Endothelial cell (in vitro differentiated cells): ENCODE measurements around the gene GABRB1. TPM values are rescaled to one million over a fixed set of nuclear protein-coding genes. Genes with fewer than 3 reads are reported as not detected.

Experiments
- DNase-seq: peaks from one replicate; pipeline ENCODE4 v3.0.0; 2021; ENCODE audit warnings: low spot score
- H3K27ac Mint-ChIP-seq: one replicate; pipeline ENCODE4 v1.8.0; 2021; ENCODE audit warnings: mixed read lengths, inconsistent platforms; ENCODE audit not compliant: unreplicated experiment
- H3K27me3 Mint-ChIP-seq: one replicate; pipeline ENCODE4 v1.8.0; 2021; ENCODE audit warnings: mild to moderate bottlenecking, moderate library complexity, mixed read lengths, inconsistent platforms; ENCODE audit not compliant: unreplicated experiment
- H3K36me3 Mint-ChIP-seq: one replicate; pipeline ENCODE4 v1.8.0; 2021; ENCODE audit warnings: mild to moderate bottlenecking, low read depth, mixed read lengths, inconsistent platforms; ENCODE audit not compliant: unreplicated experiment
- H3K4me1 Mint-ChIP-seq: one replicate; pipeline ENCODE4 v1.8.0; 2021; ENCODE audit warnings: mild to moderate bottlenecking, mixed read lengths, inconsistent platforms; ENCODE audit not compliant: unreplicated experiment
- H3K4me3 Mint-ChIP-seq: one replicate; pipeline ENCODE4 v1.8.0; 2021; ENCODE audit warnings: mild to moderate bottlenecking, mixed read lengths, inconsistent platforms; ENCODE audit not compliant: unreplicated experiment
- H3K9me3 Mint-ChIP-seq: one replicate; pipeline ENCODE4 v1.8.0; 2021; ENCODE audit warnings: mixed read lengths, inconsistent platforms; ENCODE audit not compliant: unreplicated experiment
- CTCF ChIP-seq: fragments of 200-600 bp; sonication (generic); IDR thresholded peaks from one replicate; pipeline ENCODE4 v1.5.0; 2021; ENCODE audit warnings: antibody characterized with exemption; ENCODE audit not compliant: unreplicated experiment
- total RNA-seq: library from RNA; stranded (reverse); fragmentation: NEBNext Ultra II Directional; extraction: Animal tissue kit (Norgen Biotek cat#: 25700); gene quantifications from one replicate; pipeline ENCODE4 v1.2.1, GENCODE V29; 2021; ENCODE audit not compliant: unreplicated experiment

GABRB1 gene
- total RNA-seq, 1 donor from 2014 or later: not detected

DNA sequence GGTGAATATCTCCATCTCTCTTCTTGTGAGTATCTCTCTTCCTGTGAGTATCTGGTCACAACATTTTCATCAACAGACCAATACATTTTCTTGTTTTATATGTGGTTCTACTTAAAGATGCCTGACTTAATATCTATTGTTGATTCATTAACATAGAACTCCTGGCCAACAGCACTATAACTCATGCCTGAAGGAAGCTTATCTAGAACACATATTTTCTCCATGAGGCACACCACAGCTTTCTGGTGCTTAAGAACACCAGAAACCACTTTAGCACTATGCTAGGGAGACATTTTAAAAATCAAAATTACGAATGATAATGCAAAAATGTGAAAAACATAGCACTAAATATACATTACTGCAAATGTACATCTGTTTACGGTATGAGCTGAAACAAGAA is 190.4 kb downstream of the GABRB1 start:
- peaks cover 1% of the 10 kb centered on the region for H3K27me3 Mint-ChIP-seq
- TF ChIP-seq CTCF: no peak
- H3K27ac Mint-ChIP-seq: no peak overlapping the region
- no peak for DNase-seq
- H3K4me1 Mint-ChIP-seq: no peaks in the 10 kb centered on the region
- no peaks in the 10 kb centered on the region for H3K36me3 Mint-ChIP-seq
- H3K9me3 Mint-ChIP-seq: no peaks in the 10 kb centered on the region
- H3K4me3 Mint-ChIP-seq: no peak overlapping the region

DNA sequence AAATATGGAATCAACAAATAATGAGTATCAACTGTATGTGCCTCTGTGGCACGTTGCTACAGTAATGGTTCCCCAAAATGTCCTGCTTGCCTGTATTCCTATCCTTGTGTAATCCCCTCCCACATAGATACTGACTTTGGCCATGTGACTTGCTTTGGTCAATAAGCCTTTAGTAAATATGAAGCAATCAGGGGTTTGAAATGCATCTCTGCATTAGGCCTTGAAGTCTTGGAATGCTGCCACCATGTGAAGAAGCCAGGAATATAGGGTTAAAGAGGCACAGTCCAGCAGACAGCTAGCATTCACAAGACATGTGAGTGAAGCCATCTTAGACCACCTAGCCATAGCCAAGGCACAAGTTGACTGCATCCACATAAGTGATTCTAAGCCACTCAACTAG is 190.9 kb downstream of the GABRB1 start:
- no peak overlapping the region for H3K4me3 Mint-ChIP-seq
- H3K27me3 Mint-ChIP-seq: peaks cover 1% of the 10 kb centered on the region
- H3K4me1 Mint-ChIP-seq: no peaks in the 10 kb centered on the region
- no peaks in the 10 kb centered on the region for H3K9me3 Mint-ChIP-seq
- no peak overlapping the region for H3K27ac Mint-ChIP-seq
- no peak for TF ChIP-seq CTCF
- H3K36me3 Mint-ChIP-seq: no peaks in the 10 kb centered on the region
- DNase-seq: no peak

DNA sequence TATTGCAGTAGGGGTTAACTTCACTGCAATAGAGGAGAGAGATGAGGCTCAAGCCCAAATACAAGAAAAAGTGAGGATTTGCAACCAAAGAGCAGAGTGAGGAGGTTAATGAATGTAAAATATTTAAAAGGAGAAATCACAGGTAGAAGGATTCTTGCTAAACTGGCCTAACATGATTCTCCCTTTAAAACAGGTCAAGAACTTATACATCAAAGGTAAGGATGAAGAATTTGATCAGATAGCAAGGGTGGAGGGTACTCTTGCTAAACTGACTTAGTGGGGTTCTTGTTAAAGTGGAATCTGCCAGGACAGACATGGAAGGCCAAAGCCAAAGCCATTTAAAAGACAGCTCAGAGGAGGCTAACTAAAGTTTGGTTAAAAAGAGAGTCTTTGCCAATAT is 193.0 kb downstream of the GABRB1 start:
- H3K27me3 Mint-ChIP-seq: peaks cover 1% of the 10 kb centered on the region

DNA sequence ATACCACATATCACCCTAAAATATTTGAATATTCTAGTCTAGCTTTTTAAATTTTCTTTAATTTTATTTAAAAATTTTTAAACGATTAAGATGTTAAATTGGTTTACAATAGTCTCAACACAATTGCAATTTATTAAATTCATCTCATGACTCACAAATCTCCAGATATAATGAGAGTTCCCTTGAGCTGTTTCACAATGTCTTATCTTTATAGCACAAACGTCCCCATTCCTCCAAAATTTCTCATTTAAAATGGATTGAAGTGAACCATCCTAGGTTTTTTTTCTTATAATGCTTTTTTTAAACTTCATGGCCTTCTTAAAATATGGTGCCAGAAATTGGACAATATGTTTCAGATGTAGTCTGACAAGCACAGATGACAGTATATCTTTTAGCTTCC is 204.4 kb downstream of the GABRB1 start:
- Mint-ChIP-seq H3K9me3 (no peaks in the 10 kb centered on the region), H3K4me1 (no peaks in the 10 kb centered on the region), H3K27ac (no peak overlapping the region), H3K4me3 (no peak overlapping the region), H3K36me3 (no peaks in the 10 kb centered on the region), H3K27me3 (peaks cover 2% of the 10 kb centered on the region)
- no peak for TF ChIP-seq CTCF
- DNase-seq: no peak

More for the DNA sequence above, 193.0 kb downstream of the GABRB1 start:
- no peak for DNase-seq
- no peak for TF ChIP-seq CTCF
- Mint-ChIP-seq H3K4me1 (no peaks in the 10 kb centered on the region), H3K9me3 (no peaks in the 10 kb centered on the region), H3K36me3 (no peaks in the 10 kb centered on the region), H3K4me3 (no peak overlapping the region), H3K27ac (no peak overlapping the region)

- Mint-ChIP-seq H3K9me3 (no peaks in the 10 kb centered on the region), H3K27ac (no peak overlapping the region), H3K4me1 (no peaks in the 10 kb centered on the region), H3K27me3 (peaks cover 4% of the 10 kb centered on the region), H3K36me3 (no peaks in the 10 kb centered on the region), H3K4me3 (no peak overlapping the region)
- no peak for DNase-seq
- TF ChIP-seq CTCF: no peak
Measured at GRCh38 chr4:47238667-47239066, 207.3 kb downstream of the GABRB1 start.
